Measurements from ENCODE around the gene TNNT3. TPM values are rescaled to one million over a fixed set of nuclear protein-coding genes. Genes with fewer than 3 reads are reported as not detected.

TNNT3 gene
- total RNA-seq, 1 donor from 2014 or later, result 3.5 TPM

DNA sequence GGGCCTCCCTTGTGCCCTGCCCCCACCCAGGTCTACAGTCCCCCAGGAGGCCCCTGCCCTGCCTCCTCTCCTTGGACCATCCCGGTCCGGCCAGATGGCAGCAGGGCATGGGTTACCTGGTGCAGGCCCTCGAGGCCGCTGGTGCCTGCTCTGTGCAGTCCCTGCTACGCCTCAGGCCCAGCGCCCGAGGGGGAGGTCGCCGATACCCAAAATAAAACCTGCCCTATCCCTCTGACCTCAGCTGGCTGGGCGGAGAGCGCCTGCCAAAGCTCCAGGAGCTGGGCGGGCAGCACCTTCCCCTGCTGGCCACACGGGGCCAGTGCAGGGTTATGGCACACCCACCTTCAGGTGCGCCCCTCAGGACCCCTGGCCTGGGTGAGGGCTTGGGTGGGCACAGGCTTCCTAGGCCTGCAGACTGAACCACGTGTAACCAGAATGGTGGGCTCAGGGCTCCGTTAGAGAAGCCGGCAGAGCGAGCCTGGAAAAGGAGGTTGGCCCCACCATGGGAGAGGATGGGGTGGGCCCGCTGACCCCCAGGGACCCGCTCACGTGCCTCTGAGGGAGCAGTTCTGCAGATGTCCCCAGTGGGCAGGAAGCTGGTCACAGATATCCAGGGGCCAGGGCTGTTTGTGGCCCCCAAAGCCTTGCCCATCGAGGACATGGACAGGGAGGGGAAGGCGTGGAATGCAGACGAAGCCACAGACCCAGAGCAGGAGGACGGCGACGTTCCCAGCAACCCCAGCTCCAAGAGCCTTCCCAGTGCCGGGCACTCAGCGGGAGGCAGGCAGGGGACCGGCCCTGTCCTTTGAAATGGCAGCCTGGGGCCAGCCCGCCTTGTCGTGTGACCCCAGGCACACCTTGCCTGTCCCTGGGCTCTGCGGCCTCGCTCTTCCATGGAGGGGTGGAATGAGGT lies 1.7 kb upstream of the TNNT3 start:
- POLR2A ChIA-PET, result interaction anchor here (0.7 to 2.0 kb wide), 7 partner anchors 25 to 78 kb away, joined by 3 to 13 read pairs (median 5); partner anchors contain the start of gene PRR33
- H3K27ac Mint-ChIP-seq, result no peak overlapping the region

DNA sequence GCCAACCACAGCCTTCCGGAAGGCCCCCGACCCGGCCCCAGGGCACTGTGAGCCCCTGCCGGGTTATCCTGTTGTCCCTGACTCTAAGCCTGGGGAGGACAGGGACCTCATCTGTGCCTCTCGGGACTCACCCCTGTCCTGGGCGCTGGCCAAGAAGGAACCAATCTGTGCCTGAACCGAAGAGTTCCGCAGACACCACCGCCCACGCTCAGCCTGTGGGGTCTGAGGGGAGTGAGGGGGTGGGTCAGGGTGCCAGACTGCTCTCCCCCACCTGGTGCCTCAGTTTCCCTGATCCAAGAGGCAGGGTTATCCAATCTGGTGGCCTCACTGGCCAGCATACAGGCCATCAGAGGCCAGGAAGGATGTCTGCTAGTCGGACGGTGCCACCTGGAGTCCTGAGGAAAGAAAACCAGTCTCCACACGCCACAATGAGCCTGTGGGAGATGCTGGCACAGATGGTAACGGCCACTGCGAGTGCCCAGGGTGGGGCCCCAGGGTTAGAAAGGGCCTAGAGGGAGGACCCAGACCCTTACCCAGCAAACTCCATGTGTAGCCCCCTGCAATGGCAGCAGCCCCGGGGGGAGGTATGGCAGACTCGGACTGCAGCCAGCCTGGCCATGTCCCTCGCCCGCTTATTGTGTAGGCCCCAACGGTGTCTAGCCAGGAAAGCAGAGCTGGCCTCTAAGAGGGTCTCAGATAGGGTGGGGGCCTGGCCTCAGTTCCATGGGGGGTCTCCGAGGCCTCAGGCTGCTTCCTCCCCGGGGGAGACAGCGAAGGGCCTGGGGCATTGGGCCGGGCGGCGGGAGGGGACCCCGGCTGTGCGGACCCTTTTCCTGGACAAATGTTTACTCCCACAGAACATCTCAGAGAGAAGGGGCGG lies 827 bp upstream of the TNNT3 start:
- intact Hi-C loops (cut with micrococcal nuclease), result loop anchor here (1.0 to 5.0 kb wide), 3 partner anchors 36 to 81 kb away; partner anchors contain the start of gene LSP1
- H3K27me3 Mint-ChIP-seq, result peaks cover 22% of the 10 kb centered on the region
- ATAC-seq (ENCODE audit: low read depth) (no peak), DNase-seq (no peak)
- H3K4me3 Mint-ChIP-seq, result no peak overlapping the region
- H3K27ac Mint-ChIP-seq, result no peak overlapping the region
- ChIA-PET CTCF (interaction anchor here (1.6 kb wide), 1 partner anchor 68 kb away, joined by 5 read pairs; no protein-coding TSS in a partner anchor), POLR2A (interaction anchor here (1.5 kb wide), 1 partner anchor 68 kb away, joined by 5 read pairs; no protein-coding TSS in a partner anchor)
- TF ChIP-seq, protein P1, sequence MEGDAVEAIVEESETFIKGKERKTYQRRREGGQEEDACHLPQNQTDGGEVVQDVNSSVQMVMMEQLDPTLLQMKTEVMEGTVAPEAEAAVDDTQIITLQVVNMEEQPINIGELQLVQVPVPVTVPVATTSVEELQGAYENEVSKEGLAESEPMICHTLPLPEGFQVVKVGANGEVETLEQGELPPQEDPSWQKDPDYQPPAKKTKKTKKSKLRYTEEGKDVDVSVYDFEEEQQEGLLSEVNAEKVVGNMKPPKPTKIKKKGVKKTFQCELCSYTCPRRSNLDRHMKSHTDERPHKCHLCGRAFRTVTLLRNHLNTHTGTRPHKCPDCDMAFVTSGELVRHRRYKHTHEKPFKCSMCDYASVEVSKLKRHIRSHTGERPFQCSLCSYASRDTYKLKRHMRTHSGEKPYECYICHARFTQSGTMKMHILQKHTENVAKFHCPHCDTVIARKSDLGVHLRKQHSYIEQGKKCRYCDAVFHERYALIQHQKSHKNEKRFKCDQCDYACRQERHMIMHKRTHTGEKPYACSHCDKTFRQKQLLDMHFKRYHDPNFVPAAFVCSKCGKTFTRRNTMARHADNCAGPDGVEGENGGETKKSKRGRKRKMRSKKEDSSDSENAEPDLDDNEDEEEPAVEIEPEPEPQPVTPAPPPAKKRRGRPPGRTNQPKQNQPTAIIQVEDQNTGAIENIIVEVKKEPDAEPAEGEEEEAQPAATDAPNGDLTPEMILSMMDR (IDR thresholded peaks at IDR 0.05), result no peak
- H3K36me3 Mint-ChIP-seq (ENCODE audit: low read depth), result no peaks in the 10 kb centered on the region
- no peaks in the 10 kb centered on the region for H3K9me3 Mint-ChIP-seq
- peaks cover 7% of the 10 kb centered on the region for H3K4me1 Mint-ChIP-seq

More for the DNA sequence above, 1.7 kb upstream of the TNNT3 start:
- Mint-ChIP-seq H3K4me1 (peaks cover 8% of the 10 kb centered on the region), H3K36me3 (ENCODE audit: low read depth) (no peaks in the 10 kb centered on the region), H3K9me3 (no peaks in the 10 kb centered on the region), H3K27me3 (peaks cover 20% of the 10 kb centered on the region), H3K4me3 (no peak overlapping the region)
- TF ChIP-seq, protein P1 (IDR thresholded peaks at IDR 0.05), result no peak
- intact Hi-C loops (cut with micrococcal nuclease), result loop anchor here (1.0 to 5.0 kb wide), 3 partner anchors 35 to 80 kb away; partner anchors contain the start of gene LSP1
- CTCF ChIA-PET, result interaction anchor here (0.8 to 1.7 kb wide), 3 partner anchors 26 to 67 kb away, joined by 3 to 9 read pairs (median 5); partner anchors contain the start of gene PRR33
- ATAC-seq (ENCODE audit: low read depth) (peak; percentile 40), DNase-seq (no peak)

DNA sequence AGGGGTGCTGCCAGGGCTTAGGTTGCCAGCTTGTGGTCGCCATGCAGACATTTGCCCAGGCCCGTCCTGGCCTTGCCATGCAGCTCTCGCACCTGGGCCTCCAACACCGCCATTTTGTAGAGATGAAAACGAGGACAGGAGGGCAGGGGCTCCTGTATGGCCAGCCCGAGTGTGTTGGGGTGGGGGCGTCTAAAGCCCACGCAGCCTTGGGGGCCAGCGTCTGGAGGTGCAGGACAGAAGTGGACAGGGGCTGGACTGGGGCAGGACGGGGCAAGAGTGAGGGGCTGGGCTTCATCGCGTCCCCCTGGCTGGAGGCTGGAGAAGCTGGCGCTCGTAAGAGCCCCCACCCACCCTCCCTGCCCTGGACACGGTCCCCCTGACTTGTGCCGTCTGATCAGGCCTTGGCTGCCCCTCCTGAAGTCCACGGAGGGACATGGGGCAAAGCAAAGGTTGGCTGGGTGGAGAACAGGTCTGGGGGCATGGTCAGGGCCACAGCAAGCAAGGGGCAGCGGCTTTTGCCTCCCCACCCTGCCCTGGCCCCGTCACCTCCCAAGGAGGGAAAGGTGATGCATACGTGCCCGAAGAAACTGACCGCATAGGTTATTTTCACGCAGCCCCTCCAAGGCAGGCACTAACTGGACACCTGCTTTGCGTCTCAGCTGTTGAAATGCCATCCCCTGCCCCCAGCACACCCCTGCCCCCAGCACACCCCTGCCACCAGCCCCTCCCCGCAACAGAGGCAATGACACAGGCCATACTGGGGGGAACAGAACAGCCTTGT lies 815 bp downstream of the TNNT3 start:
- intact Hi-C loops (cut with micrococcal nuclease), result no loop called here
- H3K9me3 Mint-ChIP-seq, result no peaks in the 10 kb centered on the region

DNA sequence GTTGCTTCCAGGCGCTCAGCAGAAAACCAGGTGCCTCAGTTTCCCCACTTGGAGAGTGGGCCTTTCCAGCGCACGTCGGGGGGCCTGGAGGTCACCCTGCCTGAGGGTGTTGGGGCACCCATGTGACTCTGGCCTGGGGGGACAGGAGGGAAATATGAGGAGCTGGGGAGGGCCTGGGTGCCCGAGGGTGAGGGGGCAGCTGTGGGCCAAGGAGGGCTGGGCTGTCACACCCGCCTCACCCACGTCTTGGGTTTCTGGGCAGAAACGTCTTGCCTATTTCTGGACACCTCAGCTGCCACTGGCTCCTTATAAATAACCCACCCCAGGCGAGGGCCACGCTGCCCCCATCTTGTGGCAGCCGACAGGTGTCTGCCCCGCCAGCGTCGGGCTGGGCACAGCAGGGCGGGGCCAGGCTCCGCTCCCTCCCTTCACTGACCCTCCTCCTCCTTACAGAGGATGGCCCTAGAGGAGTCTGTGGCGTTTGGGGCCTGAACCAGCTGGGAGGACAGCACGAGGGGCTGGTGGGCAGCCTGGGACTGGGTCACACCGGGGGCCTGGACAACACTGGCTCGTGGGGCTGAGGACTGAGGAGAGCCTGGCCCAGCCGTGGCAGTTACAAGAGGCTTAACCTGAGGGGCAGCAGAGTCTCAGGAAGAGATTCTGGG lies 1.5 kb downstream of the TNNT3 start:
- ATAC-seq (ENCODE audit: low read depth), result no peak
- peaks cover 15% of the 10 kb centered on the region for H3K27me3 Mint-ChIP-seq
- H3K4me1 Mint-ChIP-seq, result peaks cover 3% of the 10 kb centered on the region
- no peaks in the 10 kb centered on the region for H3K9me3 Mint-ChIP-seq
- no peak overlapping the region for H3K27ac Mint-ChIP-seq
- no peaks in the 10 kb centered on the region for H3K36me3 Mint-ChIP-seq (ENCODE audit: low read depth)
- intact Hi-C loops (cut with micrococcal nuclease), result no loop called here
- ChIA-PET POLR2A (no interaction called here), CTCF (interaction anchor here (0.9 to 1.4 kb wide), 3 partner anchors 45 to 227 kb away, joined by 3 to 7 read pairs (median 4); no protein-coding TSS in a partner anchor)
- TF ChIP-seq, protein P1 (IDR thresholded peaks at IDR 0.05), result no peak
- no peak for DNase-seq
- no peak overlapping the region for H3K4me3 Mint-ChIP-seq

More for the DNA sequence above, 815 bp downstream of the TNNT3 start:
- Mint-ChIP-seq H3K4me3 (no peak overlapping the region), H3K27ac (no peak overlapping the region), H3K4me1 (peaks cover 7% of the 10 kb centered on the region), H3K27me3 (peaks cover 16% of the 10 kb centered on the region), H3K36me3 (ENCODE audit: low read depth) (no peaks in the 10 kb centered on the region)
- ChIA-PET CTCF (no interaction called here), POLR2A (interaction anchor here (0.6 kb wide), 1 partner anchor 28 kb away, joined by 7 read pairs; the partner anchor contains the start of gene PRR33)
- TF ChIP-seq, protein P1 (IDR thresholded peaks at IDR 0.05), result no peak
- ATAC-seq (ENCODE audit: low read depth) (no peak), DNase-seq (no peak)

Measured in activated B cell treated with CpG ODN at 0.5 μM for 24 hours (primary cell).